Trophoblast cell (in vitro differentiated cells and primary cell): ENCODE data around the gene SAP30BP.

Experiments used
- DNase-seq, 2 donors: peaks; one replicate each; pipeline ENCODE4 v3.0.0-alpha.2; 2016
- H2AFZ ChIP-seq: 2 replicates; pipeline ENCODE4 v1.6.1; 2013; ENCODE audit warnings: low read length, moderate library complexity, mild to moderate bottlenecking; ENCODE audit not compliant: insufficient read depth, poor library complexity
- H2AK5ac ChIP-seq: 2 replicates; pipeline ENCODE4 v1.6.1; 2013; ENCODE audit warnings: mild to moderate bottlenecking, low read length
- H2BK120ac ChIP-seq: 2 replicates; pipeline ENCODE4 v1.6.1; 2013; ENCODE audit warnings: low read length, mild to moderate bottlenecking, moderate library complexity; ENCODE audit not compliant: insufficient read depth, poor library complexity
- H2BK12ac ChIP-seq: 2 replicates; pipeline ENCODE4 v1.6.1; 2013; ENCODE audit warnings: mild to moderate bottlenecking, low read length, moderate library complexity
- H2BK5ac ChIP-seq: 2 replicates; pipeline ENCODE4 v1.6.1; 2013; ENCODE audit warnings: low read length, low read depth, moderate library complexity, mild to moderate bottlenecking; ENCODE audit not compliant: poor library complexity
- H3K14ac ChIP-seq: 2 replicates; pipeline ENCODE4 v1.6.1; 2013; ENCODE audit warnings: mild to moderate bottlenecking, low read length
- H3K18ac ChIP-seq: 2 replicates; pipeline ENCODE4 v1.6.1; 2013; ENCODE audit warnings: mild to moderate bottlenecking, low read length
- H3K23ac ChIP-seq: 2 replicates; pipeline ENCODE4 v1.6.1; 2013; ENCODE audit warnings: low read length
- H3K27ac ChIP-seq: 2 replicates; pipeline ENCODE4 v1.5.1; 2013; ENCODE audit warnings: low read depth, mild to moderate bottlenecking, inconsistent platforms, low read length, moderate library complexity
- H3K27me3 ChIP-seq: 2 replicates; pipeline ENCODE4 v1.6.1; 2013; ENCODE audit warnings: inconsistent platforms, mild to moderate bottlenecking, low read length, moderate library complexity; ENCODE audit not compliant: insufficient read depth
- H3K36me3 ChIP-seq, 2 experiments: 1 replicate in 1 of 2; 2 replicates in 1 of 2; pipeline ENCODE4 v1.6.1; 2013; ENCODE audit warnings: low read length in 2 of 2, mild to moderate bottlenecking in 2 of 2, moderate library complexity in 1 of 2; ENCODE audit not compliant: insufficient read depth in 2 of 2, control insufficient read depth in 1 of 2
- H3K4ac ChIP-seq: 2 replicates; pipeline ENCODE4 v1.6.1; 2013; ENCODE audit warnings: low read depth, mild to moderate bottlenecking, low read length, moderate library complexity
- H3K4me1 ChIP-seq, 2 experiments: 1 replicate in 1 of 2; 2 replicates in 1 of 2; pipeline ENCODE4 v1.6.1; 2013; ENCODE audit warnings: low read length in 2 of 2, mild to moderate bottlenecking in 2 of 2, moderate library complexity in 1 of 2; ENCODE audit not compliant: insufficient read depth in 2 of 2, control insufficient read depth in 1 of 2
- H3K4me2 ChIP-seq: 2 replicates; pipeline ENCODE4 v1.6.1; 2013; ENCODE audit warnings: inconsistent platforms, mild to moderate bottlenecking, low read length, moderate library complexity
- H3K4me3 ChIP-seq: 2 replicates; pipeline ENCODE4 v1.5.1; 2013; ENCODE audit warnings: mild to moderate bottlenecking, low read depth, low read length, inconsistent platforms
- H3K79me1 ChIP-seq: one replicate; pipeline ENCODE4 v1.6.1; 2013; ENCODE audit warnings: low read length
- H3K79me2 ChIP-seq: 2 replicates; pipeline ENCODE4 v1.6.1; 2013; ENCODE audit warnings: low read length, mild to moderate bottlenecking; ENCODE audit not compliant: control insufficient read depth, insufficient read depth, poor library complexity
- H3K9ac ChIP-seq: 2 replicates; pipeline ENCODE4 v1.6.1; 2013; ENCODE audit warnings: mild to moderate bottlenecking, low read length
- H3K9me3 ChIP-seq: 2 replicates; pipeline ENCODE4 v1.6.1; 2013; ENCODE audit warnings: low read depth, mild to moderate bottlenecking, control low read depth, inconsistent platforms, low read length; ENCODE audit not compliant: insufficient read depth
- H4K12ac ChIP-seq: 2 replicates; pipeline ENCODE4 v1.6.1; 2013; ENCODE audit warnings: low read depth, mild to moderate bottlenecking, low read length, moderate library complexity
- H4K8ac ChIP-seq: 2 replicates; pipeline ENCODE4 v1.6.1; 2013; ENCODE audit warnings: low read depth, mild to moderate bottlenecking, low read length, moderate library complexity
- H4K91ac ChIP-seq: one replicate; pipeline ENCODE4 v1.6.1; 2013; ENCODE audit warnings: low read depth, mild to moderate bottlenecking, low read length, moderate library complexity
- WGBS: extraction: QIAGEN DNeasy Blood & Tissue Kit; methylation state at CpG from one replicate; pipeline ENCODE4 v1.1.7; 2013; ENCODE audit warnings: missing lambda C conversion rate; ENCODE audit not compliant: insufficient read length, insufficient coverage; ENCODE audit errors: extremely low coverage; 5-methylcytosine and 5-hydroxymethylcytosine counted together

SAP30BP gene

DNA sequence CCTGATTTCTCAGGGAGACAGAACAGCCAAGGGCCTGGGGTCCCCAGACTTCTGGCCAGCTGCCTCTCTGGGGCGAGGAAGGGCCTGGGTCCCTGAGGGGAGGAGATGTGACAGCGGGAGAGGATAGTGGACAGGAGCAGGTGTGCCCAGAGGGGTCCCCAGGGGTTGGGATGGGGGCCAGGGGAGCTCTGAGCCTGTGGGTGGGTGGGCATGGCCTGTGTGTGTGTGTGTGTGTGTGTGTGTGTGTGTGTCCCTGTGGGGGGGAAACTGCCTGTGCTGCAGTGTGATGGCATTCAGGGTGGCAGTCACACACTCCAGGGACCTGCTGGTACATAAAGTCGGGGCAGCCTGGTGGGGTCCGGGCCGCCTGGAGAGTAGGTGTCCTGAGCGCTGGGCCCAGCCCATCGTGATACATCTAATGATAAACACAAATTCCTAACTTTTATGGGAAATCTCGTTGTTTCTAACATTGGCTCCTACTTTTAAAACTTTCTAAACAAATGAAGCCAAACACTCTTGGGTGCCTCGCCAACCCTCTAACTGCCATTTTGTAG, 55.5 kb downstream of the SAP30BP start:
- Histone ChIP-seq H2BK120ac (no peak overlapping the region), H3K27ac (peak overlapping the region; percentile 37), H3K9ac (no peak overlapping the region), H3K4me1 (peaks cover 20 to 23% of the 10 kb centered on the region in 2 experiments), H3K23ac (no peak overlapping the region), H3K14ac (peak overlapping the region; percentile 34), H3K18ac (peak overlapping the region; percentile 51), H3K9me3 (peaks cover 2% of the 10 kb centered on the region), H3K4me2 (peak overlapping the region; percentile 16), H3K79me1 (peaks cover 14% of the 10 kb centered on the region), H2AK5ac (no peak overlapping the region), H4K91ac (peak overlapping the region; percentile 17), H3K79me2 (peaks cover 7% of the 10 kb centered on the region), H3K4me3 (no peak overlapping the region), H3K27me3 (no peaks in the 10 kb centered on the region), H4K12ac (no peak overlapping the region), H3K36me3 (peaks cover 4 to 13% of the 10 kb centered on the region in 2 experiments), H2BK12ac (no peak overlapping the region), H2BK5ac (no peak overlapping the region), H3K4ac (no peak overlapping the region), H2AFZ (no peak overlapping the region), H4K8ac (no peak overlapping the region)
- WGBS: no CpG with 5 or more reads among the region's 9 CpGs
- DNase-seq: no peak

DNA sequence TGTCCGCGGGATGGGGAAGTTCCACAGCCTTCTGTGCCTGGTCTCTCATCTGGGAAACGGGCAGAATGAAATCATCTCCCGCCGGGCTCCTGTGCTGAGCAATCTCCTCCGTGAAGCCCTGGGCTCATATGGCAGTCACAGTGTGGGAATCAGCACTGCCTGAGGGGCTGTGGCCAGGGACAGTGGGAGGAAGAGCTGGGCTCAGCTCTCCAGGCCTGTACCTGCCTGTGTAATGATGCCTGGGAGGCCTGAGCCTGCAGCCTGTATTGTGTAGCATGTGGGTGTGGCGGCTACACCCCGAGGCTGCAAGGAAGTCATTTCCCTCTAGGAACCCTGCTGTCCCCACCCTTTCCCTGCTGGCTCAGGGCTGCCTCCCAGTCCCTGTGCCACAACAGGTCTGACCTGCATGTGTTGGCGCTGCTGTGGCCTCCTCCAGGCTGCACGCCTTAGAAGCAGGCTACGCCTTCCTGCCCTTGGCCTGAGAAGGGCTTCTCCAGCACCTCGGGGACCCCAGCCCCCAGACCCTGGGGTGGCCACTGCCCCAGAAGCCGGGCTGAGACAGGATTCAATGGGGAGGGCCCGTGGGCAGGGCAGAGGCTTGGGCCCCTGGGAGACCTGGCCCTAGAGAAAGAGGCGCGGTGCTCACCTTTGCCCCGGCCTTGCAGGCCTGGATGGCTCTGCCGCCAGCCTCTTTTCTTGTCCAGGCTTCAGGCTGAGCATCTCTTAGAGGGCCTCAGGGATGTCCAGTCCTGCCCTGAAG, 56.2 kb downstream of the SAP30BP start:
- H2AK5ac ChIP-seq: no peak overlapping the region
- no peak overlapping the region for H2BK12ac ChIP-seq
- H3K4me3 ChIP-seq: peak overlapping the region; percentile 3
- H3K23ac ChIP-seq: no peak overlapping the region
- peak overlapping the region; percentile 20 for H2BK5ac ChIP-seq
- peak overlapping the region; percentile 37 for H3K27ac ChIP-seq
- H2BK120ac ChIP-seq: peak overlapping the region; percentile 27
- H3K4me1 ChIP-seq: peaks cover 20 to 23% of the 10 kb centered on the region in 2 experiments
- H3K18ac ChIP-seq: no peak overlapping the region
- no peak overlapping the region for H3K9ac ChIP-seq
- H3K79me2 ChIP-seq: peaks cover 7% of the 10 kb centered on the region
- peaks cover 11 to 21% of the 10 kb centered on the region in 2 experiments for H3K36me3 ChIP-seq
- no peak overlapping the region for H2AFZ ChIP-seq
- no peak overlapping the region for H3K4ac ChIP-seq
- peak overlapping the region; percentile 9 for H3K14ac ChIP-seq
- peaks cover 14% of the 10 kb centered on the region for H3K79me1 ChIP-seq
- peak overlapping the region; percentile 17 for H4K91ac ChIP-seq
- no CpG with 5 or more reads among the region's 18 CpGs for WGBS
- H3K27me3 ChIP-seq: no peaks in the 10 kb centered on the region
- no peak overlapping the region for H4K8ac ChIP-seq
- H3K9me3 ChIP-seq: peaks cover 2% of the 10 kb centered on the region
- no peak overlapping the region for H4K12ac ChIP-seq
- H3K4me2 ChIP-seq: no peak overlapping the region
- DNase-seq: peak; percentile 98

DNA sequence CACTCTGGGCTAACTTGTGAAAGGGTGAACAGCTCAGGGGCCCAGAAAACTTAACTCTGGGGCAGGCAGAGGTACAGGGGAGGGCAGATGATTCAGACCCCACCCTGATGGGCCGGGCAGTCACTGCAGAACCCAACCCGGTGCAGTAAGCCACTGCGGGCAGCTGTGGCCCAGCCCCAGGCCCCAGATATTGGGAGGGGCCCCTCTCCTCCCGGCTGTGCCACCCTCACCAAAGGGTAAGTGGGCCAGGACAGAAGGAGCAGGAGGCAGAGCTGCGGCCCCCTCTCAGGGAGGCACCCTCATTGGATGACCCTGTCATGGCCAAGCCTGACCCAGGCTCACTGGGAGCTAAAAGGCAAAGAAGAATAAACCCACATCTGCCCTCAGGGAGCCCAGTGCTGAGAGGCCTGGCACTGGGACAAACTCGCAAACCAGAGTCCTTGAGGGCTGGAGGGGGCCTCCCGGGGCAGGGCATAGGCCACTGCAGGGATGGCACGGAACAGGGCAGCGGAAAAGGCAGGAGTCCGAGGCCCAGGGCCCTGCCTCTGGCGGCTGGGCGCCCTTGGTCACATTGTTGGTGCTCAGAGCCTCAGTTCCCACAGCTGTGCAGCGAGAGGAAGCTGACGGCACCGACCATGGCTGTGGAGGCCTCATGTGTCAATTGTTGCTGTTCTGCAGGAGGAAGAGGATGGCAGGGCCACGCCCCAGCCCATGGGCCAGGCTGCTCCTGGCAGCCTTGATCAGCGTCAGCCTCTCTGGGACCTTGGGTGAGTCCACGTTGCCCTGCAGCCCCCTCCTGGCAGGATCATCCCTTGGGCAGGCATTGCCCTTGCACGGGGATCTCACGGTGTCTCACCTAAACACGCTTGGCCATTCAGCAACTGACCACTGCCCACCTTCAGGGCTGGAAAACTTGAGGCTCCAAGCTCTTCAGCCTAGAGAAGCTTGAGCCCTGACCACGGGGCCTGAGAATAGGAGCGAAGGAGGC, 57.2 kb downstream of the SAP30BP start:
- no peaks in the 10 kb centered on the region for H3K27me3 ChIP-seq
- H2AK5ac ChIP-seq: peak overlapping the region; percentile 8
- H2BK12ac ChIP-seq: no peak overlapping the region
- no peak overlapping the region for H3K14ac ChIP-seq
- no peak overlapping the region for H4K12ac ChIP-seq
- no peak overlapping the region for H2AFZ ChIP-seq
- no peak overlapping the region for H4K8ac ChIP-seq
- no peak overlapping the region for H3K4me3 ChIP-seq
- no peak overlapping the region for H3K23ac ChIP-seq
- DNase-seq: no peak
- peaks cover 7% of the 10 kb centered on the region for H3K79me2 ChIP-seq
- H2BK120ac ChIP-seq: no peak overlapping the region
- peaks cover 20 to 23% of the 10 kb centered on the region in 2 experiments for H3K4me1 ChIP-seq
- H4K91ac ChIP-seq: no peak overlapping the region
- peaks cover 2% of the 10 kb centered on the region for H3K9me3 ChIP-seq
- no CpG with 5 or more reads among the region's 23 CpGs for WGBS
- H3K9ac ChIP-seq: no peak overlapping the region
- H3K18ac ChIP-seq: no peak overlapping the region
- H3K4me2 ChIP-seq: no peak overlapping the region
- H3K4ac ChIP-seq: no peak overlapping the region
- peaks cover 13 to 23% of the 10 kb centered on the region in 2 experiments for H3K36me3 ChIP-seq
- no peak overlapping the region for H2BK5ac ChIP-seq
- no peak overlapping the region for H3K27ac ChIP-seq
- H3K79me1 ChIP-seq: peaks cover 14% of the 10 kb centered on the region

DNA sequence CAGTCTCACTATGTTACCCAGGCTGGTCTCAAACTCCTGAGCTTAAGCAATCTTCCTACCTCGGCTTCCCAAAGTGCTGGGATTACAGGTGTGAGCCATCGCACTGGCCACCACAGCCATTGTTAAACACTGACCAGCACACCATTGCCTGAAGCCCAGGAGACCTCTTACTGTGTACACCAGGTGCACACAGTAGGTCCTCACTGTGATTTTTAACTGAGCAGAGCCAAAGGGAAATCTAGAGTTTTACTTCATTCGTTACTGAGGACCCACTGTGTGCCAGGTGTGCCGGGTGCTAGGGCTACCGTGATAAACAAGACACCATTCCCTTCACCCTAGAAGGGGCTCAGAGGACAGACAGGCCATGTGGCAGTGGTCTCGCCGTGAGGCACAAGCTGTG, 58.4 kb downstream of the SAP30BP start:
- Histone ChIP-seq H3K4ac (no peak overlapping the region), H3K9ac (no peak overlapping the region), H3K23ac (no peak overlapping the region), H3K36me3 (peaks cover 20 to 29% of the 10 kb centered on the region in 2 experiments), H4K8ac (no peak overlapping the region), H3K4me2 (no peak overlapping the region), H2BK120ac (no peak overlapping the region), H2BK5ac (no peak overlapping the region), H3K14ac (no peak overlapping the region), H3K9me3 (peaks cover 2% of the 10 kb centered on the region), H3K79me1 (peaks cover 14% of the 10 kb centered on the region), H3K18ac (no peak overlapping the region), H4K91ac (no peak overlapping the region), H3K27ac (no peak overlapping the region), H2AK5ac (no peak overlapping the region), H3K4me1 (peaks cover 19 to 23% of the 10 kb centered on the region in 2 experiments), H3K4me3 (no peak overlapping the region), H3K79me2 (peaks cover 7% of the 10 kb centered on the region), H2BK12ac (no peak overlapping the region), H2AFZ (no peak overlapping the region), H3K27me3 (no peaks in the 10 kb centered on the region), H4K12ac (no peak overlapping the region)
- no peak for DNase-seq
- no CpG with 5 or more reads among the region's 7 CpGs for WGBS
